ENCODE data around the gene B3GNT8. TPM values are rescaled to one million over a fixed set of nuclear protein-coding genes. Genes with fewer than 3 reads are reported as not detected.

Gene B3GNT8
- total RNA-seq, 1 experiment from 2014 or later: 0.96 TPM

DNA sequence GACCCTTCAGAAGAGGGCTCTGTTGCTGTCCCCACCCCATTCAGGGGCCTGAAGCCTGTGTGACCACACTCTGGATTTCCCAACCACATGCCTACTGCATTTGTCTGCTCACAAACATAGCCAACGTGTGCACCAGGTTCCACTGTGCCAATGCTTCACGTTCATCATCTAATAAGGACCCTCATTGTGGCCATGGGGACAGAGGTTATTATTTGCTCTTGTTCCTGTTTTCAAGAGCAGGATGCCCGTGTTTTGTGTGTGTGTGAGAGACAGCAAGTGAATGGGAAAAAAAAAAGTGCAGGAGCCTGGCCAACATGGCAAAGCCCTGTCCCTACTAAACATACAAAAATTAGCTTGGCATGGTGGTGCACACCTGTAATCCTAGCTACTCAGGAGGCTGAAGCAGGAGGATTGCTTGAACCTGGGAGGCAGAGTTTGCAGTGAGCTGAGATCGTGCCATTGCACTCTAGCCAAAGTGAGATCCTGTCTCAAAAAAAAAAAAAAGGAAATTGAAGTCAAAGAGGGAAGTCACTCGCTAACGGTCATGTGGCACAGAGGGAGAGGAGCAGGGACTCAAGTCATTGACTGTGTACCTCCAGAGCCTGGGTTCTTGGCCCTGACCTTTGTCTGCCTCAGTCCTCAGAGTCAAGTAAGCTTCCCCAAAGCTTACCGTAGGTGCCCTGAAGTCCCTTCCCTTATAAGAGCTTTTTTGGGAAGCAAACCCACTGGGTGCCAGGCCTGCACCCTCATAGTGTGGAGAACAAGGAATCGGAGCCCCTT is 6.9 kb downstream of the B3GNT8 start:
- no peaks in the 10 kb centered on the region for H3K9me3 ChIP-seq (ENCODE audit: control insufficient read depth, low read depth, low read length)
- Mint-ChIP-seq H3K36me3 (ENCODE audit: insufficient read depth in 1 of 3, low read depth in 3 of 3) (peaks cover 14 to 50% (median 44%) of the 10 kb centered on the region in 3 experiments), H3K4me3 (no peak overlapping the region), H3K4me1 (no peaks in the 10 kb centered on the region), H3K27ac (no peak overlapping the region; a peak in 1 of 7 replicates), H3K27me3 (ENCODE audit: low read depth) (no peaks in the 10 kb centered on the region; the same call in none of the 2 replicates), H3K9me3 (no peaks in the 10 kb centered on the region)
- no peak overlapping the region for H3K23ac ChIP-seq (ENCODE audit: insufficient read length, low read depth, low read length)
- H2AFZ ChIP-seq (ENCODE audit: low read length): no peak overlapping the region
- peaks cover 2% of the 10 kb centered on the region for H4K20me1 ChIP-seq (ENCODE audit: control insufficient read depth, insufficient read depth, insufficient read length)
- DNase-seq: no peak
- H4K8ac ChIP-seq (replicated peaks; ENCODE audit: insufficient read length, low read depth, low read length): no peak overlapping the region
- H3K18ac ChIP-seq (ENCODE audit: insufficient read length, low read depth, low read length): no peak overlapping the region
- H3K79me1 ChIP-seq (ENCODE audit: insufficient read depth, low read depth, low read length, poor library complexity, severe bottlenecking): no peaks in the 10 kb centered on the region
- no peak overlapping the region for H4K5ac ChIP-seq (ENCODE audit: insufficient read length, low read depth, low read length)
- no peak overlapping the region for H3K9ac ChIP-seq (ENCODE audit: extremely low read depth, insufficient read length, low read length)
- no peaks in the 10 kb centered on the region for H3K27me3 ChIP-seq (ENCODE audit: insufficient read depth, low read length)
- H2AK5ac ChIP-seq (ENCODE audit: insufficient read length, low read length): no peak overlapping the region
- no peak overlapping the region for H2BK5ac ChIP-seq (ENCODE audit: insufficient read length, low read length)
- no peak overlapping the region for H3K4ac ChIP-seq (ENCODE audit: low read depth, low read length)
- no peak overlapping the region for H3K14ac ChIP-seq (ENCODE audit: insufficient read depth, low read length)
- no peaks in the 10 kb centered on the region for H3K23me2 ChIP-seq (ENCODE audit: insufficient read length, low read depth, low read length, poor library complexity, severe bottlenecking)
- H3K4me1 ChIP-seq (ENCODE audit: insufficient read depth, low read length): no peaks in the 10 kb centered on the region
- no peak overlapping the region for H3K4me2 ChIP-seq (ENCODE audit: insufficient read depth, insufficient read length, low read length)
- H2BK15ac ChIP-seq (ENCODE audit: low read depth, low read length): no peak overlapping the region
- no peaks in the 10 kb centered on the region for H3K79me2 ChIP-seq (ENCODE audit: insufficient read depth, low read length)
- no peak overlapping the region for H3T11ph ChIP-seq (ENCODE audit: low read length)
- WGBS (ENCODE audit: extremely low coverage, insufficient read length, low lambda C conversion rate): no CpG with 5 or more reads among the region's 8 CpGs
- TF ChIP-seq, protein P1, sequence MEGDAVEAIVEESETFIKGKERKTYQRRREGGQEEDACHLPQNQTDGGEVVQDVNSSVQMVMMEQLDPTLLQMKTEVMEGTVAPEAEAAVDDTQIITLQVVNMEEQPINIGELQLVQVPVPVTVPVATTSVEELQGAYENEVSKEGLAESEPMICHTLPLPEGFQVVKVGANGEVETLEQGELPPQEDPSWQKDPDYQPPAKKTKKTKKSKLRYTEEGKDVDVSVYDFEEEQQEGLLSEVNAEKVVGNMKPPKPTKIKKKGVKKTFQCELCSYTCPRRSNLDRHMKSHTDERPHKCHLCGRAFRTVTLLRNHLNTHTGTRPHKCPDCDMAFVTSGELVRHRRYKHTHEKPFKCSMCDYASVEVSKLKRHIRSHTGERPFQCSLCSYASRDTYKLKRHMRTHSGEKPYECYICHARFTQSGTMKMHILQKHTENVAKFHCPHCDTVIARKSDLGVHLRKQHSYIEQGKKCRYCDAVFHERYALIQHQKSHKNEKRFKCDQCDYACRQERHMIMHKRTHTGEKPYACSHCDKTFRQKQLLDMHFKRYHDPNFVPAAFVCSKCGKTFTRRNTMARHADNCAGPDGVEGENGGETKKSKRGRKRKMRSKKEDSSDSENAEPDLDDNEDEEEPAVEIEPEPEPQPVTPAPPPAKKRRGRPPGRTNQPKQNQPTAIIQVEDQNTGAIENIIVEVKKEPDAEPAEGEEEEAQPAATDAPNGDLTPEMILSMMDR (conservative IDR thresholded peaks at IDR 0.05): no peak
- no peak overlapping the region for H4K91ac ChIP-seq (ENCODE audit: insufficient read length, low read depth, low read length)
- H2BK120ac ChIP-seq (ENCODE audit: low read depth, low read length, poor library complexity, severe bottlenecking): no peak overlapping the region
- no peak overlapping the region for H3K27ac ChIP-seq (ENCODE audit: insufficient read length, low read depth, low read length)
- H2BK20ac ChIP-seq (ENCODE audit: low read depth, low read length, poor library complexity, severe bottlenecking): no peak overlapping the region
- H3K56ac ChIP-seq (ENCODE audit: insufficient read length, low read depth, low read length): no peak overlapping the region
- H2BK12ac ChIP-seq (ENCODE audit: insufficient read length, low read depth, low read length): no peak overlapping the region
